Esophagus squamous epithelium (tissue), 4 donors: ENCODE data around the gene MALT1.

ENCODE experiments used
- CTCF ChIP-seq, 6 experiments: fragments of 450-650 bp in 4 of 6; fragments of 200-600 bp in 2 of 6; sonication (generic) in 2 of 6; IDR thresholded peaks; one replicate each; pipeline ENCODE4 v1.5.1; 2016 to 2019; ENCODE audit warnings: antibody characterized with exemption in 6 of 6, mild to moderate bottlenecking in 4 of 6, moderate library complexity in 4 of 6
- POLR2A ChIP-seq, 4 donors: fragments of 450-650 bp; IDR thresholded peaks; one replicate each; pipeline ENCODE4 v1.6.1; 2017; ENCODE audit warnings: antibody characterized with exemption in 4 of 4, mild to moderate bottlenecking in 4 of 4, moderate library complexity in 3 of 4

GRCh38 chr18:58640891-58641610, 30.2 kb upstream of the MALT1 start:
- TF ChIP-seq CTCF (IDR thresholded peaks at IDR 0.05), result no peak
- TF ChIP-seq POLR2A (IDR thresholded peaks at IDR 0.05), result no peak
